Skeletal muscle satellite cell (primary cell): ENCODE measurements around the gene CRYGB. TPM values are rescaled to one million over a fixed set of nuclear protein-coding genes. Genes with fewer than 3 reads are reported as not detected.

Source experiments
- H3K27me3 ChIP-seq: 2 replicates; pipeline ENCODE4 v1.7.0; 2013; ENCODE audit warnings: low read length; ENCODE audit not compliant: control insufficient read depth, insufficient read depth
- H3K36me3 ChIP-seq: 2 replicates; pipeline ENCODE4 v1.7.0; 2013; ENCODE audit warnings: mild to moderate bottlenecking, control low read depth, low read length; ENCODE audit not compliant: insufficient read depth
- H3K4me1 ChIP-seq: 2 replicates; pipeline ENCODE4 v1.7.0; 2013; ENCODE audit warnings: low read length; ENCODE audit not compliant: control insufficient read depth, insufficient read depth
- H3K4me2 ChIP-seq: 2 replicates; pipeline ENCODE4 v1.7.0; 2013; ENCODE audit warnings: mild to moderate bottlenecking, low read length
- H3K4me3 ChIP-seq: 2 replicates; pipeline ENCODE4 v1.7.0; 2013; ENCODE audit warnings: low read length
- H3K9ac ChIP-seq: 2 replicates; pipeline ENCODE4 v1.7.0; 2013; ENCODE audit warnings: mild to moderate bottlenecking, low read depth, low read length, moderate library complexity
- H3K9me3 ChIP-seq: replicated peaks from 2 replicates; pipeline ENCODE4 v1.7.0; 2013; ENCODE audit warnings: mild to moderate bottlenecking, control low read depth, low read length
- total RNA-seq: library from RNA; depleted of rRNA; stranded (reverse); fragments of >200 nt; gene quantifications from 2 replicates; pipeline ENCODE4 v1.2.3, GENCODE V29; 2012; rRNA removed

The CRYGB gene, protein sequence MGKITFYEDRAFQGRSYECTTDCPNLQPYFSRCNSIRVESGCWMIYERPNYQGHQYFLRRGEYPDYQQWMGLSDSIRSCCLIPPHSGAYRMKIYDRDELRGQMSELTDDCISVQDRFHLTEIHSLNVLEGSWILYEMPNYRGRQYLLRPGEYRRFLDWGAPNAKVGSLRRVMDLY
- total RNA-seq, result not detected in 2 replicates

GRCh38 chr2:208146006-208146405 is at the start of gene CRYGB:
TSS of gene CRYGB (minus strand) at chr2:208146158. CDS start at chr2:208146120, 38 bp downstream.
- Histone ChIP-seq H3K9me3 (no peaks in the 10 kb centered on the region), H3K4me2 (no peak within 1 kb of the TSS), H3K36me3 (no peaks in the 10 kb centered on the region), H3K27me3 (peaks cover 5% of the 10 kb centered on the region), H3K9ac (no peak within 1 kb of the TSS), H3K4me3 (no peak within 1 kb of the TSS), H3K4me1 (no peaks in the 10 kb centered on the region)

GRCh38 chr2:208195531-208195930 is 49.6 kb upstream of the CRYGB start:
- Histone ChIP-seq H3K36me3 (no peaks in the 10 kb centered on the region), H3K4me3 (no peak overlapping the region), H3K9ac (no peak overlapping the region), H3K27me3 (peaks cover 8% of the 10 kb centered on the region), H3K4me2 (no peak overlapping the region), H3K4me1 (no peaks in the 10 kb centered on the region), H3K9me3 (no peaks in the 10 kb centered on the region)

- Histone ChIP-seq H3K9me3 (no peaks in the 10 kb centered on the region), H3K9ac (no peak overlapping the region), H3K4me1 (no peaks in the 10 kb centered on the region), H3K27me3 (peaks cover 10% of the 10 kb centered on the region), H3K36me3 (no peaks in the 10 kb centered on the region), H3K4me3 (no peak overlapping the region), H3K4me2 (no peak overlapping the region)
Measured at GRCh38 chr2:208192611-208193236, 46.8 kb upstream of the CRYGB start.

GRCh38 chr2:208189810-208190503 is 44.0 kb upstream of the CRYGB start, which contains the start of gene C2orf80:
TSS of gene C2orf80 (minus strand) at chr2:208190030. CDS start at chr2:208186986, 3,044 bp downstream.
- H3K4me2 ChIP-seq, result no peak within 1 kb of the TSS
- H3K4me1 ChIP-seq, result no peaks in the 10 kb centered on the region
- no peaks in the 10 kb centered on the region for H3K36me3 ChIP-seq
- H3K9ac ChIP-seq, result no peak within 1 kb of the TSS
- H3K4me3 ChIP-seq, result no peak within 1 kb of the TSS
- H3K27me3 ChIP-seq, result peaks cover 14% of the 10 kb centered on the region
- H3K9me3 ChIP-seq, result no peaks in the 10 kb centered on the region

GRCh38 chr2:208189069-208189809 is 43.3 kb upstream of the CRYGB start:
- no peak overlapping the region for H3K4me3 ChIP-seq
- no peaks in the 10 kb centered on the region for H3K36me3 ChIP-seq
- no peak overlapping the region for H3K9ac ChIP-seq
- no peaks in the 10 kb centered on the region for H3K9me3 ChIP-seq
- no peaks in the 10 kb centered on the region for H3K4me1 ChIP-seq
- H3K27me3 ChIP-seq, result peaks cover 20% of the 10 kb centered on the region
- H3K4me2 ChIP-seq, result no peak overlapping the region

- Histone ChIP-seq H3K36me3 (no peaks in the 10 kb centered on the region), H3K4me2 (no peak overlapping the region), H3K4me1 (no peaks in the 10 kb centered on the region), H3K9ac (no peak overlapping the region), H3K9me3 (no peaks in the 10 kb centered on the region), H3K27me3 (peaks cover 23% of the 10 kb centered on the region), H3K4me3 (no peak overlapping the region)
Measured at GRCh38 chr2:208186893-208187292, 40.9 kb upstream of the CRYGB start.

- H3K36me3 ChIP-seq, result no peaks in the 10 kb centered on the region
- H3K4me1 ChIP-seq, result no peaks in the 10 kb centered on the region
- peaks cover 23% of the 10 kb centered on the region for H3K27me3 ChIP-seq
- no peak overlapping the region for H3K4me2 ChIP-seq
- H3K9ac ChIP-seq, result no peak overlapping the region
- H3K9me3 ChIP-seq, result no peaks in the 10 kb centered on the region
- H3K4me3 ChIP-seq, result no peak overlapping the region
Measured at GRCh38 chr2:208186465-208186864, 40.5 kb upstream of the CRYGB start.

DNA sequence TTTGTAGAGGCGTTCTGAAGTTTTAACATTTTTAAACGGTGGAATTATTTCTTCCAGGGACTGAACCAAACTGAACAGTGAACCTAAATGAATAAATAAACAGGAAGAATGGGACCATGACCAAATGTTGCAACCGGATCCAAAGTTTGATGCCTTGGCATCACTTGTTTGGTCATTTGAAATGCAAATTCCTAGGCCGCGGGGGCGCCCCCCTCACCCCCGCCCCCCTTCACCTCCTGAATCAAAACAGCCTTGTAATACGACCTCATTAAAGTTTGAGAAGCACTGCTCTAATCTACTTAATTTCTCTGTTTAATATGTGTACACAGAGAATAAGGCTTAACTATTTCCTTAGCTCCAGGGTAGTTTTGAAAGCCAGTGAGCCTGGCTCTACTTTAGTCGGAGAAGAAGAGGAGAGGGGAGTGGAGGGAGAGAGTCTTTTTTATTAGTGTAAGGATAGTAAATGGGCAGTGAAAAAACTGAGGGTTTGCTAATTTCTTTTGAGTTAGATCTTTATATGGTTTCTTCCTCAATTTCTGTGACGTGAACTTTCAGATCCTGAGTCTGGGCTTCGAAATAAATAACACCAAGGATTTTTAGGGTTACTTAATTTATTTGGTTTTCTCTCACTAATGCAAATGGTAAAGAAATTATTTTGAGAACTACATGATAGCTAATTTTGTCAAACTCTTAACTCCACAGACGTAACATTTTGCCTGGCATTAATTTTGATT is 38.2 kb upstream of the CRYGB start:
- H3K4me3 ChIP-seq, result no peak overlapping the region
- no peaks in the 10 kb centered on the region for H3K36me3 ChIP-seq
- no peak overlapping the region for H3K4me2 ChIP-seq
- no peak overlapping the region for H3K9ac ChIP-seq
- peaks cover 20% of the 10 kb centered on the region for H3K27me3 ChIP-seq
- no peaks in the 10 kb centered on the region for H3K4me1 ChIP-seq
- no peaks in the 10 kb centered on the region for H3K9me3 ChIP-seq

DNA sequence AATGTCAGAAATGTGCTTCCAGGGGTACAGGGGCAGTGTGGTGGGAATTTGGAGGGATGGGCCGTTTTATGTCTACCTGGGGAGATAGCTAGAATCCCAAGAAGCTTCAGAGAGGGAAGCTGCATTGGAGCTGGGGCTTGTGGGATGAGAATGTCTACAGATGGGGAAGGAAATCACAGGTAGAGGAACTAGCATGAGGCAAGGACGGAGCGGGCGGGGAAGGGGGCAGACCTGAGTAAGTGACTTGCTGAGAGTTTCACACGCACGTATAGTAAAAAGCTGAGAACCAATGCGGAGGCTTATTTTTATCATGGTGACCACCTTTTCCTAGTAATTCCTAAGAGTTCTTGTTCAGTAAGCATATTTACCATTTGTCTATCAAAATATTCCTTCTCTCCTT is 37.6 kb upstream of the CRYGB start:
- peaks cover 20% of the 10 kb centered on the region for H3K27me3 ChIP-seq
- H3K4me3 ChIP-seq, result no peak overlapping the region
- H3K9ac ChIP-seq, result no peak overlapping the region
- no peaks in the 10 kb centered on the region for H3K9me3 ChIP-seq
- H3K36me3 ChIP-seq, result no peaks in the 10 kb centered on the region
- no peaks in the 10 kb centered on the region for H3K4me1 ChIP-seq
- no peak overlapping the region for H3K4me2 ChIP-seq

- no peak overlapping the region for H3K9ac ChIP-seq
Measured at GRCh38 chr2:208182835-208183234, 36.9 kb upstream of the CRYGB start.

More at GRCh38 chr2:208182835-208183234, 36.9 kb upstream of the CRYGB start:
- peaks cover 20% of the 10 kb centered on the region for H3K27me3 ChIP-seq
- no peaks in the 10 kb centered on the region for H3K4me1 ChIP-seq
- no peaks in the 10 kb centered on the region for H3K36me3 ChIP-seq
- H3K4me2 ChIP-seq, result no peak overlapping the region
- no peak overlapping the region for H3K4me3 ChIP-seq
- H3K9me3 ChIP-seq, result no peaks in the 10 kb centered on the region
